ENCODE measurements around the gene ATP2A3.

Gene ATP2A3

DNA sequence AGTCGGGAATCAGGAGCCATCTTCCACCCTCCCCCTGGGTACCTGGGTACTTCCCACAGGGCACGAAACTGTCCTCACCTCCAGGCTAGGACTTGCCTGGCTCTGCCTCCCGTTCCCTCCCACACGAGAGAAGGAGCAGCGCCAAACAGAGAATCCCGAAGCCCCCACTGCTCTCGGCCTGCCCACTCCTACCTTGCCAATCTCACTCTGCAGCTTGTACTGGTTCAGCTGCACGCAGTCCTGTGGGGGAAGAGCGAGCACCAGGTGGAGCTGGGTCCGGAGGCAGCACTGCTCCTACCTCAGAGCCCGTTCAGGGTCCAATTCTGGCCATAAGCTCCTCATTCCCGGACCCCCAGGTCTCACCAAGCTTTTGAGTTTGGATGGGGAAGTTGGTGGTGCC, 80.0 kb downstream of the ATP2A3 start:
- peaks cover 4% of the 10 kb centered on the region for H3K4me1 ChIP-seq
- H3K9me3 ChIP-seq (ENCODE audit: control insufficient read depth, low read length): no peaks in the 10 kb centered on the region
- TF ChIP-seq, protein P1, sequence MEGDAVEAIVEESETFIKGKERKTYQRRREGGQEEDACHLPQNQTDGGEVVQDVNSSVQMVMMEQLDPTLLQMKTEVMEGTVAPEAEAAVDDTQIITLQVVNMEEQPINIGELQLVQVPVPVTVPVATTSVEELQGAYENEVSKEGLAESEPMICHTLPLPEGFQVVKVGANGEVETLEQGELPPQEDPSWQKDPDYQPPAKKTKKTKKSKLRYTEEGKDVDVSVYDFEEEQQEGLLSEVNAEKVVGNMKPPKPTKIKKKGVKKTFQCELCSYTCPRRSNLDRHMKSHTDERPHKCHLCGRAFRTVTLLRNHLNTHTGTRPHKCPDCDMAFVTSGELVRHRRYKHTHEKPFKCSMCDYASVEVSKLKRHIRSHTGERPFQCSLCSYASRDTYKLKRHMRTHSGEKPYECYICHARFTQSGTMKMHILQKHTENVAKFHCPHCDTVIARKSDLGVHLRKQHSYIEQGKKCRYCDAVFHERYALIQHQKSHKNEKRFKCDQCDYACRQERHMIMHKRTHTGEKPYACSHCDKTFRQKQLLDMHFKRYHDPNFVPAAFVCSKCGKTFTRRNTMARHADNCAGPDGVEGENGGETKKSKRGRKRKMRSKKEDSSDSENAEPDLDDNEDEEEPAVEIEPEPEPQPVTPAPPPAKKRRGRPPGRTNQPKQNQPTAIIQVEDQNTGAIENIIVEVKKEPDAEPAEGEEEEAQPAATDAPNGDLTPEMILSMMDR (IDR thresholded peaks at IDR 0.05): no peak
- no peak overlapping the region for H3K27ac ChIP-seq
- H3K4me3 ChIP-seq (ENCODE audit: low read depth, low read length): no peak overlapping the region
- no peaks in the 10 kb centered on the region for H3K36me3 ChIP-seq (ENCODE audit: control insufficient read depth, insufficient read depth, low read length)
- H3K9ac ChIP-seq: no peak overlapping the region
- H2AFZ ChIP-seq: no peak overlapping the region
- no peaks in the 10 kb centered on the region for H3K79me2 ChIP-seq
- no peaks in the 10 kb centered on the region for H3K27me3 ChIP-seq (ENCODE audit: control insufficient read depth, insufficient read depth, low read length)
- H3K4me2 ChIP-seq (ENCODE audit: low read length): no peak overlapping the region

DNA sequence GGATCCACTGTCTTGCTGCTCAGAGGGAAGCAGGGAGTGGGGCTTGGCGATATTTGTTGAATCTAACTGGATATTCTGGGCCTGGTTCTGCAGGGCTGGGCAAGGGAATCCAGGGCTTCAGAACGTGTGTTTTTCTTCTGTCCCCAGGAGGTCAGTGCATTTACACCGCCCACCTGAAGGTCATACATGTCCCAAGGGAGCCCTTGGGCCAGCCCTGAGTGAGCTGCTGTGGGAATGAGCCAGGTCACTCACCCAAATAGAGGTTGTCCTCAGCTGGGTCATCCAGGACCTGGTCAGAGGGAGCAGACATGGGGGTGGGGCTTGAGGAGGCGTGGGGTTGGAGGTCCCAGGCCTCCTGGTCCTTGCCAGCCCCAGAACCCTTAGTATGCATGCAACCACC, 82.0 kb downstream of the ATP2A3 start:
- no peak overlapping the region for H2AFZ ChIP-seq
- H3K9ac ChIP-seq: no peak overlapping the region
- H3K79me2 ChIP-seq: no peaks in the 10 kb centered on the region
- H3K36me3 ChIP-seq (ENCODE audit: control insufficient read depth, insufficient read depth, low read length): no peaks in the 10 kb centered on the region
- TF ChIP-seq, protein P1 (IDR thresholded peaks at IDR 0.05): no peak
- H3K4me1 ChIP-seq: no peaks in the 10 kb centered on the region
- no peak overlapping the region for H3K4me3 ChIP-seq (ENCODE audit: low read depth, low read length)
- no peak overlapping the region for H3K4me2 ChIP-seq (ENCODE audit: low read length)
- H3K27ac ChIP-seq: no peak overlapping the region
- H3K27me3 ChIP-seq (ENCODE audit: control insufficient read depth, insufficient read depth, low read length): no peaks in the 10 kb centered on the region
- H3K9me3 ChIP-seq (ENCODE audit: control insufficient read depth, low read length): no peaks in the 10 kb centered on the region

DNA sequence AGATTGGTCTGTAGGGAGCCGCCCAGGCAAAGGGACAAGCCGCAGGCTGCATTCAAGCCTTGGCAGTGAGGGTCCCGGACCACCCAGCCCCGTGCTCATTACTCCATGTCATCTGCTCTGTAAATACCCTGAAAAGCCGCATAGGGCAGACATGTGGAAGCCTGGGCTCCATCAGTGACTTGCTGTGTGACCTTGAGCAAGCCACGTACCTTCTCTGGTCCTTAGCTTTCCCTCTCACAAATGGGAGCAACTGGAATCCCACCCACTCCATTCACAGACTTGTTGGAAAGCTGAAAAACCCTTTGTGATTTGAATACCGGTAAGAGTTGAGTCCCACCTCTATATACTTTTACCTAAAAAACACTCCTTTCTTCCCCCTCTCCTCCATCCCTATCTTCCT, 83.3 kb downstream of the ATP2A3 start:
- H3K36me3 ChIP-seq (ENCODE audit: control insufficient read depth, insufficient read depth, low read length): no peaks in the 10 kb centered on the region
- H3K4me1 ChIP-seq: no peaks in the 10 kb centered on the region
- no peak overlapping the region for H3K4me3 ChIP-seq (ENCODE audit: low read depth, low read length)
- H3K9me3 ChIP-seq (ENCODE audit: control insufficient read depth, low read length): no peaks in the 10 kb centered on the region
- no peak overlapping the region for H3K9ac ChIP-seq
- no peaks in the 10 kb centered on the region for H3K79me2 ChIP-seq
- no peak overlapping the region for H3K27ac ChIP-seq
- H3K4me2 ChIP-seq (ENCODE audit: low read length): no peak overlapping the region
- H2AFZ ChIP-seq: no peak overlapping the region
- TF ChIP-seq, protein P1 (IDR thresholded peaks at IDR 0.05): no peak
- H3K27me3 ChIP-seq (ENCODE audit: control insufficient read depth, insufficient read depth, low read length): no peaks in the 10 kb centered on the region

DNA sequence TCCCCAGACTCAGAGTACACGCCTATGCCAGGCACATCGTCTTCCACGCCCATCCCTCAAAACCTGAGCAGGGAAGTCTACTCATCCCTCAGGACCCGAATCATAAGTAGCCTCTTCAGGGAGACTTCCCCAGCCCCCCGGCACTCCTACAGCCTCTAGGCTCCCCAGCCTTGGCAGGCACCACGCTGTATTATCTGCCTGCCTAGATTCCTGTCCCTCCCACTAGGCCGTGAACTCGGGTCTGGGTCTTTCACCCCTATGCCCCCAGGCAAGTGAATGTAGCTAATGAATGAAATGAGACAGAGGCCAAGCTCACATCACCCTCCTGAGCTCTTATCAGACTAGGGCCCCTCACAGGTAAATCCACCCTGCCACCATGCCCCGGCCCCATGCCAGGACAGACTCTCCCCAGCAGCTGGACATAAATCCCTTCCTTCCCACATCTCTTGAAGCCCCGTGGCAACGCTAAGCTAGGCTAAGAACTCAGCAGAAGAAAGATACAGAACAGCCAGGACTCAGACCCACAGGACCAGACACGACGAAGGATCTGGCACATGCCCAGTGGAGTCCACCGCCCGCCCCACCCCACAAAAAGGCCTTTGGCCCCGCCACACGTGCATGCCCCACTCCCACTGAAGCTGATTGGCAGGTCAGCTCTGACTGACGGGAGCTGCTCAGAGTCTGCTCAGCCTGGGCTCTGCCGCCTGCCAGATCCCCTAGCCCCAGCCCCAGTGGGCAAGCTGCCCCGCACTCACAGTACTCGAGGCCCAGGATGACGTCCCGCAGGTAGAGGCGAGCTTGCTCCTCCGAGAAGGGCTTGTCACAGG, 84.4 kb downstream of the ATP2A3 start:
- TF ChIP-seq, protein P1 (IDR thresholded peaks at IDR 0.05): no peak
- no peak overlapping the region for H2AFZ ChIP-seq
- H3K36me3 ChIP-seq (ENCODE audit: control insufficient read depth, insufficient read depth, low read length): no peaks in the 10 kb centered on the region
- no peak overlapping the region for H3K4me3 ChIP-seq (ENCODE audit: low read depth, low read length)
- no peaks in the 10 kb centered on the region for H3K27me3 ChIP-seq (ENCODE audit: control insufficient read depth, insufficient read depth, low read length)
- H3K4me2 ChIP-seq (ENCODE audit: low read length): no peak overlapping the region
- no peaks in the 10 kb centered on the region for H3K4me1 ChIP-seq
- H3K9ac ChIP-seq: no peak overlapping the region
- H3K9me3 ChIP-seq (ENCODE audit: control insufficient read depth, low read length): no peaks in the 10 kb centered on the region
- no peak overlapping the region for H3K27ac ChIP-seq
- no peaks in the 10 kb centered on the region for H3K79me2 ChIP-seq

DNA sequence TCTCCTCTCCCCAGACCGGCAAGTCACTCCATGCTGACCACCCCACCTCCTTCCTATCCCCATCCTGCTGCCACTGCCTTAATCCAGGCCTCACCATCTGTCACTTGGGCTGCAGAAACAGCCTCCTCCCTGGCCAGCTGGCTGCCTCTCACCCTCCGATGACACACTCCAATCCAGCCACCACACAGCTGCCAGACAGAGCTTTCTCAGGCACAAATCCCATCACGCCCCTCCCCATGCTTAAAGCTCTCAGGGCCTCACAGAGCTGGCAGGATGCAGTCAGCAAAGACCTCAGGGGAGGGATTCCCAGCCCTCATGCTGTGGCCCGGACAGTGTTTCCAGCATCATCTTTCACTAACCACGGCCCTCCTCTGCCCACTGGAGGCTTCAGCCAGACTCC, 85.1 kb downstream of the ATP2A3 start:
- H3K27ac ChIP-seq: no peak overlapping the region
- no peak overlapping the region for H2AFZ ChIP-seq
- no peaks in the 10 kb centered on the region for H3K9me3 ChIP-seq (ENCODE audit: control insufficient read depth, low read length)
- TF ChIP-seq, protein P1 (IDR thresholded peaks at IDR 0.05): no peak
- H3K4me2 ChIP-seq (ENCODE audit: low read length): no peak overlapping the region
- H3K27me3 ChIP-seq (ENCODE audit: control insufficient read depth, insufficient read depth, low read length): no peaks in the 10 kb centered on the region
- no peaks in the 10 kb centered on the region for H3K36me3 ChIP-seq (ENCODE audit: control insufficient read depth, insufficient read depth, low read length)
- H3K9ac ChIP-seq: no peak overlapping the region
- no peaks in the 10 kb centered on the region for H3K79me2 ChIP-seq
- H3K4me3 ChIP-seq (ENCODE audit: low read depth, low read length): no peak overlapping the region
- H3K4me1 ChIP-seq: no peaks in the 10 kb centered on the region

Measured in parathyroid adenoma (tissue), 2 donors.